Gastroesophageal sphincter (tissue), 3 donors: Measurements from ENCODE around the gene FHOD3.

Experiments
- CTCF ChIP-seq, 4 experiments: fragments of 200-600 bp in 2 of 4; fragments of 450-650 bp in 2 of 4; sonication (generic) in 1 of 4; IDR thresholded peaks; one replicate each; pipeline ENCODE4 v1.5.1; 2017 to 2019; ENCODE audit warnings: antibody characterized with exemption in 4 of 4, mild to moderate bottlenecking in 2 of 4, moderate library complexity in 2 of 4
- POLR2A ChIP-seq, 2 donors: fragments of 450-650 bp; IDR thresholded peaks; one replicate each; pipeline ENCODE4 v1.6.1; 2017; ENCODE audit warnings: antibody characterized with exemption in 2 of 2, mild to moderate bottlenecking in 2 of 2, moderate library complexity in 1 of 2

- TF ChIP-seq CTCF (IDR thresholded peaks at IDR 0.05), result no peak
- TF ChIP-seq POLR2A (IDR thresholded peaks at IDR 0.05), result no peak
Observed at GRCh38 chr18:36467614-36468013, 170.1 kb downstream of the FHOD3 start.
